Right lobe of liver (tissue), 6 donors: ENCODE results near the gene MACROD2. TPM values are rescaled to one million over a fixed set of nuclear protein-coding genes. Genes with fewer than 3 reads are reported as not detected.

Source experiments
- ATAC-seq, 4 donors: fragments of 200-7000 bp; cut with Tn5 transposase; one replicate each; pipeline ENCODE4 v1.9.1; 2020; ENCODE audit warnings: mild to moderate bottlenecking in 4 of 4, moderate library complexity in 4 of 4
- DNase-seq, 3 donors: peaks; one replicate each; pipeline ENCODE4 v3.0.0-alpha.2; 2020
- H3K27ac ChIP-seq, 3 donors: fragments of 200-600 bp; one replicate each; pipeline ENCODE4 v1.8.0; 2022
- H3K27me3 ChIP-seq, 2 donors: fragments of 200-600 bp; one replicate each; pipeline ENCODE4 v1.8.0; 2022
- H3K36me3 ChIP-seq, 4 donors: fragments of 200-600 bp; sonication (generic) in 1 of 4; one replicate each; pipeline versions ENCODE4 v1.5.1 to v1.8.0; 2017 to 2022; ENCODE audit warnings: control low read depth in 1 of 4
- H3K4me1 ChIP-seq, 4 donors: fragments of 200-600 bp; sonication (generic) in 1 of 4; one replicate each; pipeline versions ENCODE4 v1.5.1 to v1.8.0; 2017 to 2022; ENCODE audit warnings: control low read depth in 1 of 4
- H3K4me3 ChIP-seq, 3 donors: fragments of 200-600 bp; one replicate each; pipeline ENCODE4 v1.8.0; 2022
- H3K9me3 ChIP-seq, 4 donors: fragments of 200-600 bp; sonication (generic) in 1 of 4; one replicate each; pipeline versions ENCODE4 v1.5.1 to v1.8.0; 2017 to 2022; ENCODE audit warnings: control low read depth in 1 of 4
- CTCF ChIP-seq, 4 donors: fragments of 200-600 bp in 3 of 4; fragments of 450-650 bp in 1 of 4; IDR thresholded peaks; one replicate each; pipeline versions ENCODE4 v1.5.1 to v1.8.0; 2016 to 2022; ENCODE audit warnings: antibody characterized with exemption in 4 of 4, mild to moderate bottlenecking in 2 of 4
- POLR2A ChIP-seq: fragments of 450-650 bp; IDR thresholded peaks from one replicate; pipeline ENCODE4 v1.6.1; 2017; ENCODE audit warnings: antibody characterized with exemption, mild to moderate bottlenecking
- WGBS: methylation state at CpG from one replicate; pipeline ENCODE4 v1.1.6; 2018; ENCODE audit warnings: low coverage, low lambda C conversion rate; ENCODE audit not compliant: insufficient coverage; ENCODE audit errors: missing lambda C conversion rate; 5-methylcytosine and 5-hydroxymethylcytosine counted together
- intact Hi-C, 2 donors: fragments of 100-400 bp; cut with DNase I; formaldehyde crosslinking; loops; one replicate each; pipeline versions ENCODE4 v1.11.2 to v1.14.1; 2022
- total RNA-seq, 6 experiments: library from RNA; depleted of rRNA in 2 of 6; stranded (reverse); fragments of >200 nt in 2 of 6; fragmentation: NEBNext Ultra II Directional in 3 of 6; extraction: Animal tissue kit (Norgen Biotek cat#: 25700) in 3 of 6; gene quantifications; one replicate each; pipeline versions ENCODE4 v1.1.0 to v1.2.4, GENCODE V29; 2016 to 2023
- donor health status: DM: no; HTN: yes; CAD: no.
- donor health status: DM: no; HTN: no; CAD: no.
- donor health status: DM: no; HTN: no; CAD: no.
- donor health status: DM: no; HTN: yes; CAD: no.
- donor health status: DM: no; HTN: yes; CAD: no.

Gene MACROD2
- total RNA-seq, 6 experiments from 2014 or later, result 1.2 to 5.5 (median 3.3) TPM

- H3K27me3 ChIP-seq, result no peaks in the 10 kb centered on the region
- H3K27ac ChIP-seq, result no peak overlapping the region
- DNase-seq (no peak), ATAC-seq (no peak)
- no peaks in the 10 kb centered on the region for H3K4me1 ChIP-seq
- 95% methylated on average over 2 of the region's 2 CpGs for WGBS
- H3K9me3 ChIP-seq, result no peaks in the 10 kb centered on the region
- TF ChIP-seq CTCF (IDR thresholded peaks at IDR 0.05) (no peak), POLR2A (no peak)
- H3K36me3 ChIP-seq, result no peaks in the 10 kb centered on the region
- H3K4me3 ChIP-seq, result no peak overlapping the region
- intact Hi-C loops, result no loop called here
Measured at GRCh38 chr20:14046534-14046933, 51.2 kb downstream of the MACROD2 start.

- H3K36me3 ChIP-seq, result no peaks in the 10 kb centered on the region
- TF ChIP-seq CTCF (IDR thresholded peaks at IDR 0.05) (no peak), POLR2A (no peak)
- H3K4me3 ChIP-seq, result no peak overlapping the region
- H3K27me3 ChIP-seq, result no peaks in the 10 kb centered on the region
- DNase-seq (no peak), ATAC-seq (no peak)
- 93% methylated on average over 4 of the region's 4 CpGs for WGBS
- no peaks in the 10 kb centered on the region for H3K9me3 ChIP-seq
- H3K4me1 ChIP-seq, result no peaks in the 10 kb centered on the region
- intact Hi-C loops, result no loop called here
- H3K27ac ChIP-seq, result no peak overlapping the region
Measured at GRCh38 chr20:14049111-14049510, 53.8 kb downstream of the MACROD2 start.

GRCh38 chr20:14051454-14051853, 56.1 kb downstream of the MACROD2 start:
- Histone ChIP-seq H3K4me3 (no peak overlapping the region), H3K27ac (no peak overlapping the region), H3K36me3 (no peaks in the 10 kb centered on the region), H3K4me1 (no peaks in the 10 kb centered on the region), H3K27me3 (no peaks in the 10 kb centered on the region), H3K9me3 (no peaks in the 10 kb centered on the region)
- DNase-seq (no peak), ATAC-seq (no peak)
- TF ChIP-seq CTCF (IDR thresholded peaks at IDR 0.05) (no peak), POLR2A (no peak)
- 69% methylated on average over 1 of the region's 1 CpG for WGBS
- intact Hi-C loops, result loop anchor here in 1 of 2 donors (5.0 kb wide), 1 partner anchor 229 kb away; no protein-coding TSS in a partner anchor

GRCh38 chr20:14055127-14055742, 59.9 kb downstream of the MACROD2 start:
- Histone ChIP-seq H3K9me3 (no peaks in the 10 kb centered on the region), H3K4me3 (no peak overlapping the region), H3K4me1 (no peaks in the 10 kb centered on the region), H3K36me3 (no peaks in the 10 kb centered on the region), H3K27ac (no peak overlapping the region), H3K27me3 (no peaks in the 10 kb centered on the region)
- intact Hi-C loops, result no loop called here
- no peak for DNase-seq
- TF ChIP-seq CTCF (IDR thresholded peaks at IDR 0.05) (peak; percentile 52 to 68 (median 63)), POLR2A (no peak)
- peak; percentile 70 to 84 (median 80) for ATAC-seq
- 0% methylated on average over 4 of the region's 4 CpGs for WGBS
